ENCODE data around the gene NCAM2. TPM values are rescaled to one million over a fixed set of nuclear protein-coding genes. Genes with fewer than 3 reads are reported as not detected.
"Not testable (repeated sequence)": the region's sequence is repeated elsewhere in the genome, so short reads cannot be mapped to it uniquely, and the experiment has no call there.

The NCAM2 gene
- total RNA-seq, 4 donors from 2014 or later: 4.2 to 7.5 (median 4.9) TPM

DNA sequence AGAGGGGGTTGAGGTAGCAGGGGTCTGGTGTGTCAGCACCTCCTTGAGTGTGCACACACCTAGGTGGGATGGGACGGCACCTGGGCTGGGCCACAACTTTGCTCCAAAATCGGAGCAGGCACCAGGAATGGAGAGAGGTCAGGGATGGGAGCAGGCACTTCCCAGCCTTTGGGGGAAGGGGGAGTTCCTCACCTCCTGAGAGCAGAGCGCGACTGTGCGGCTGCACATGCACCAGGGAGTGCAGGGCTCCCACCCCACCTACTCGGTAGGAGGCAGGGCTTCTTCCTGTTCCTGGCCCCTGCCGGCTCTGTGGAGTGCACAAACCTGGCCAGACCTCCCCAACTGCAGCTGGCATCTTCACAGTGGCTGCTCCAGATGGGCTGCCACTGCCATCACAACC lies 399.3 kb downstream of the NCAM2 start:
- intact Hi-C loops (cut with DNase I): no loop called here
- WGBS: 94% methylated on average over 7 of the region's 7 CpGs

DNA sequence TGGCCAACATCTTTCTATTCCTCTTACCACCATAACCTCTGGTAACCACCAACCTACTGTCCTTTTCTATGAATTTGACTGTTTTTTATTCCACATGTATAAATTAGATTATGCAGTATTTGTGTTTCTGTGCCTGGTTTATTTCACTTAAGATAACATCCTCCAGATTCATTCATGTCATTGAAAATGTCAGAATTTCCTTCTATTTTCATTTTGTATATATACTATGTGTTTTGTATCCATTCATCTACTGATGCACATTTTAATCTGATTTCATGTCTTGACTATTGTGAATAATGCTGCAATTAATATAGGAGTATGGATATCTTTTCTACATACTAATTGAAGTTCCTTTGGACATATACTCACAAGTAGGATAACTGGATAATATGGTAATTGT lies 403.2 kb downstream of the NCAM2 start:
- Histone ChIP-seq H3K27ac (replicated peaks in 1 of 4) (no peak overlapping the region), H3K27me3 (no peaks in the 10 kb centered on the region), H3K4me1 (no peaks in the 10 kb centered on the region), H3K9me3 (peaks cover 0 to 17% (median 13%) of the 10 kb centered on the region in 4 donors), H3K4me3 (no peak overlapping the region), H3K36me3 (no peaks in the 10 kb centered on the region)
- intact Hi-C loops (cut with DNase I): no loop called here
- no peak for DNase-seq (ENCODE audit: extremely low spot score)
- TF ChIP-seq, protein P1, sequence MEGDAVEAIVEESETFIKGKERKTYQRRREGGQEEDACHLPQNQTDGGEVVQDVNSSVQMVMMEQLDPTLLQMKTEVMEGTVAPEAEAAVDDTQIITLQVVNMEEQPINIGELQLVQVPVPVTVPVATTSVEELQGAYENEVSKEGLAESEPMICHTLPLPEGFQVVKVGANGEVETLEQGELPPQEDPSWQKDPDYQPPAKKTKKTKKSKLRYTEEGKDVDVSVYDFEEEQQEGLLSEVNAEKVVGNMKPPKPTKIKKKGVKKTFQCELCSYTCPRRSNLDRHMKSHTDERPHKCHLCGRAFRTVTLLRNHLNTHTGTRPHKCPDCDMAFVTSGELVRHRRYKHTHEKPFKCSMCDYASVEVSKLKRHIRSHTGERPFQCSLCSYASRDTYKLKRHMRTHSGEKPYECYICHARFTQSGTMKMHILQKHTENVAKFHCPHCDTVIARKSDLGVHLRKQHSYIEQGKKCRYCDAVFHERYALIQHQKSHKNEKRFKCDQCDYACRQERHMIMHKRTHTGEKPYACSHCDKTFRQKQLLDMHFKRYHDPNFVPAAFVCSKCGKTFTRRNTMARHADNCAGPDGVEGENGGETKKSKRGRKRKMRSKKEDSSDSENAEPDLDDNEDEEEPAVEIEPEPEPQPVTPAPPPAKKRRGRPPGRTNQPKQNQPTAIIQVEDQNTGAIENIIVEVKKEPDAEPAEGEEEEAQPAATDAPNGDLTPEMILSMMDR (IDR thresholded peaks at IDR 0.05): no peak
- TF ChIP-seq EP300 (IDR thresholded peaks at IDR 0.05) (no peak), POLR2AphosphoS5 (IDR thresholded peaks at IDR 0.05) (no peak), POLR2A (IDR thresholded peaks at IDR 0.05; ENCODE audit: low read depth) (no peak)

More for the DNA sequence above, 399.3 kb downstream of the NCAM2 start:
- H3K9me3 ChIP-seq: peaks cover 0 to 12% (median 11%) of the 10 kb centered on the region in 4 donors
- H3K27me3 ChIP-seq: no peaks in the 10 kb centered on the region
- no peak overlapping the region for H3K4me3 ChIP-seq
- TF ChIP-seq, protein P1 (IDR thresholded peaks at IDR 0.05): no peak
- TF ChIP-seq EP300 (IDR thresholded peaks at IDR 0.05): no peak
- H3K4me1 ChIP-seq: no peaks in the 10 kb centered on the region
- H3K36me3 ChIP-seq: no peaks in the 10 kb centered on the region
- no peak overlapping the region for H3K27ac ChIP-seq (replicated peaks in 1 of 4)
- no peak for DNase-seq (ENCODE audit: extremely low spot score)

GRCh38 chr21:21402187-21402586 lies 404.0 kb downstream of the NCAM2 start:
- H3K4me3 ChIP-seq; DNase-seq (ENCODE audit: extremely low spot score); H3K27me3 ChIP-seq; H3K36me3 ChIP-seq; H3K4me1 ChIP-seq; intact Hi-C loops (cut with DNase I); H3K27ac ChIP-seq (replicated peaks in 1 of 4): not testable (repeated sequence)
- peaks cover 0 to 14% (median 11%) of the 10 kb centered on the region in 4 donors for H3K9me3 ChIP-seq
- 60% methylated on average over 3 of the region's 3 CpGs for WGBS

GRCh38 chr21:21404261-21404660 lies 406.1 kb downstream of the NCAM2 start:
- H3K9me3 ChIP-seq: peaks cover 0 to 14% (median 11%) of the 10 kb centered on the region in 4 donors
- WGBS: 64% methylated on average over 5 of the region's 5 CpGs

DNA sequence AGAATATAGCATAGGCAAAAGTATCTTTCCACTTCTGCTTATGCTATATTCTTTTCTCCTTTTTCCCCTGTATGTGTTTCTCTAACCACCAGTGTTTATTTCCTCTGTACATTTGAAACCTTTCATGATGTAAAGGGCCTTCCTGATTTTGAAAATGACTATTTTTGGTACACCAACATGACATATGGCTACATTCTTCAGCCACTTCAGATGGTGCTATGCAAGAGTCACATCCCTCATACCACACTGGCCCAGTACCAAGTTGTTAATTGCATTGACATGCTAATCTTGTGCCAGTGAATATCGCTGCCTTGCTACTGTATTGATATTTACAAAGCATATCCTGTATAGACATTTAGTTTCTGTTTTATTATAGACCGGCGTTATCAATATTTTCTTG lies 408.7 kb downstream of the NCAM2 start:
- 86% methylated on average over 3 of the region's 3 CpGs for WGBS
- intact Hi-C loops (cut with DNase I): no loop called here

More at GRCh38 chr21:21404261-21404660, 406.1 kb downstream of the NCAM2 start:
- H3K36me3 ChIP-seq; H3K27me3 ChIP-seq; intact Hi-C loops (cut with DNase I); DNase-seq (ENCODE audit: extremely low spot score); H3K27ac ChIP-seq (replicated peaks in 1 of 4); H3K4me1 ChIP-seq; H3K4me3 ChIP-seq: not testable (repeated sequence)

DNA sequence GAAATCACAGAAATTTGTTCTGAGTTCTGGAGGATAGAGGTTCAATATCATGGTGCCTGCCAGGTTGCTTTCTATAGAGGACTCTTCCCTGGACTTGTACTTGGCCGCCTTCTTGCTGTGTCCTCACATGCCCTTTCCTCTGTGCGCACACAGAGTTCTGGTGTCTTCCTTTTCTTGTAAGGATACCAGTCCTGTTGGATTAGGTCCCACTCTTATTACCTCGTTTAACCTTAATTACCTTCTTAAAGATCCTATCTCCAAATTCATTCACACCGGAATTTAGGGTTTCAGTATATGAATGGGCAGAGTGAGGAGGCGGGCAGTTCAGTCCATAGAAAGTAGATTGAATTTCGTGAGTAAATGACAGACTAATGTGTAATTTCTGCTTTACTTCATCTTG lies 413.9 kb downstream of the NCAM2 start:
- H3K27me3 ChIP-seq: no peaks in the 10 kb centered on the region
- no peaks in the 10 kb centered on the region for H3K4me1 ChIP-seq
- H3K4me3 ChIP-seq: no peak overlapping the region
- TF ChIP-seq EP300 (IDR thresholded peaks at IDR 0.05) (no peak), POLR2AphosphoS5 (IDR thresholded peaks at IDR 0.05) (no peak), POLR2A (IDR thresholded peaks at IDR 0.05; ENCODE audit: low read depth) (no peak)
- TF ChIP-seq, protein P1 (IDR thresholded peaks at IDR 0.05): no peak
- H3K9me3 ChIP-seq: no peaks in the 10 kb centered on the region
- no peak overlapping the region for H3K27ac ChIP-seq (replicated peaks in 1 of 4)
- no peaks in the 10 kb centered on the region for H3K36me3 ChIP-seq
- 75% methylated on average over 6 of the region's 6 CpGs for WGBS
- intact Hi-C loops (cut with DNase I): no loop called here
- no peak for DNase-seq (ENCODE audit: extremely low spot score)

More for the DNA sequence above, 408.7 kb downstream of the NCAM2 start:
- Histone ChIP-seq H3K4me1 (no peaks in the 10 kb centered on the region), H3K27ac (replicated peaks in 1 of 4) (no peak overlapping the region), H3K27me3 (no peaks in the 10 kb centered on the region), H3K9me3 (peaks cover 0 to 13% (median 6%) of the 10 kb centered on the region in 4 donors), H3K36me3 (no peaks in the 10 kb centered on the region), H3K4me3 (no peak overlapping the region)
- TF ChIP-seq POLR2AphosphoS5 (IDR thresholded peaks at IDR 0.05) (no peak), EP300 (IDR thresholded peaks at IDR 0.05) (no peak), POLR2A (IDR thresholded peaks at IDR 0.05; ENCODE audit: low read depth) (no peak)
- TF ChIP-seq, protein P1 (IDR thresholded peaks at IDR 0.05): no peak
- no peak for DNase-seq (ENCODE audit: extremely low spot score)

Measured in esophagus muscularis mucosa (tissue), 4 donors.